A673 (cell line): ENCODE measurements around the gene MTHFD1L.

ENCODE experiments used
- CTCF ChIP-seq: fragments of 300-800, 200-600 bp; sonication (generic); conservative IDR thresholded peaks from 2 replicates; pipeline ENCODE4 v1.5.1; 2017; ENCODE audit warnings: low read depth, mild to moderate bottlenecking, antibody characterized with exemption, low read length, moderate library complexity, mixed read lengths
- EZH2 ChIP-seq: fragments of 200-600 bp; sonication (generic); IDR thresholded peaks from 2 replicates; pipeline ENCODE4 v1.6.1; 2017; ENCODE audit warnings: borderline replicate concordance, low read depth, mild to moderate bottlenecking, mixed read lengths, antibody characterized with exemption, low read length; ENCODE audit not compliant: poor library complexity, severe bottlenecking

GRCh38 chr6:151113641-151114040, 248.1 kb downstream of the MTHFD1L start:
- TF ChIP-seq CTCF (no peak), EZH2 (no peak)
